HCT116 (cell line): ENCODE results near the gene CD7.

ENCODE experiments used
- CEBPB ChIP-seq: IDR thresholded peaks from 2 replicates; pipeline ENCODE4 v1.6.1; 2012; ENCODE audit warnings: low read depth
- ELF1 ChIP-seq: IDR thresholded peaks from 2 replicates; pipeline ENCODE4 v1.6.1; 2012; ENCODE audit warnings: low read depth, borderline replicate concordance
- RAD21 ChIP-seq: IDR thresholded peaks from 2 replicates; pipeline ENCODE4 v1.6.1; 2012; ENCODE audit warnings: low read depth, mild to moderate bottlenecking
- ZBTB33 ChIP-seq: IDR thresholded peaks from 2 replicates; pipeline ENCODE4 v1.6.1; 2011; ENCODE audit warnings: mild to moderate bottlenecking, low read length, moderate library complexity; ENCODE audit not compliant: insufficient replicate concordance; ENCODE audit errors: extremely low read depth
- TF ChIP-seq, protein P1 (sequence below), 3 experiments: fragments of 200-600 bp in 1 of 3; sonication (generic) in 1 of 3; IDR thresholded peaks in 2 of 3; conservative IDR thresholded peaks in 1 of 3; 2 replicates each; pipeline ENCODE4 v1.5.1; 2012 to 2017; ENCODE audit warnings: low read depth in 2 of 3, low read length in 2 of 3, antibody characterized with exemption in 1 of 3, borderline replicate concordance in 1 of 3, control low read depth in 1 of 3, mild to moderate bottlenecking in 1 of 3, mixed read lengths in 1 of 3, mixed run types in 1 of 3, moderate library complexity in 1 of 3; ENCODE audit not compliant: insufficient read depth in 1 of 3

GRCh38 chr17:82298538-82299421 is 18.6 kb downstream of the CD7 start:
- TF ChIP-seq, protein P1, sequence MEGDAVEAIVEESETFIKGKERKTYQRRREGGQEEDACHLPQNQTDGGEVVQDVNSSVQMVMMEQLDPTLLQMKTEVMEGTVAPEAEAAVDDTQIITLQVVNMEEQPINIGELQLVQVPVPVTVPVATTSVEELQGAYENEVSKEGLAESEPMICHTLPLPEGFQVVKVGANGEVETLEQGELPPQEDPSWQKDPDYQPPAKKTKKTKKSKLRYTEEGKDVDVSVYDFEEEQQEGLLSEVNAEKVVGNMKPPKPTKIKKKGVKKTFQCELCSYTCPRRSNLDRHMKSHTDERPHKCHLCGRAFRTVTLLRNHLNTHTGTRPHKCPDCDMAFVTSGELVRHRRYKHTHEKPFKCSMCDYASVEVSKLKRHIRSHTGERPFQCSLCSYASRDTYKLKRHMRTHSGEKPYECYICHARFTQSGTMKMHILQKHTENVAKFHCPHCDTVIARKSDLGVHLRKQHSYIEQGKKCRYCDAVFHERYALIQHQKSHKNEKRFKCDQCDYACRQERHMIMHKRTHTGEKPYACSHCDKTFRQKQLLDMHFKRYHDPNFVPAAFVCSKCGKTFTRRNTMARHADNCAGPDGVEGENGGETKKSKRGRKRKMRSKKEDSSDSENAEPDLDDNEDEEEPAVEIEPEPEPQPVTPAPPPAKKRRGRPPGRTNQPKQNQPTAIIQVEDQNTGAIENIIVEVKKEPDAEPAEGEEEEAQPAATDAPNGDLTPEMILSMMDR (IDR thresholded peaks at IDR 0.05 in 2 of 3, conservative IDR thresholded peaks at IDR 0.05 in 1 of 3; ENCODE audit: borderline replicate concordance in 1 of 3, insufficient read depth in 1 of 3, low read depth in 2 of 3, low read length in 2 of 3) = no peak
- TF ChIP-seq RAD21 (no peak), CEBPB (no peak), ZBTB33 (no peak), ELF1 (no peak)
